ENCODE measurements around the gene GSTA5.

DNA sequence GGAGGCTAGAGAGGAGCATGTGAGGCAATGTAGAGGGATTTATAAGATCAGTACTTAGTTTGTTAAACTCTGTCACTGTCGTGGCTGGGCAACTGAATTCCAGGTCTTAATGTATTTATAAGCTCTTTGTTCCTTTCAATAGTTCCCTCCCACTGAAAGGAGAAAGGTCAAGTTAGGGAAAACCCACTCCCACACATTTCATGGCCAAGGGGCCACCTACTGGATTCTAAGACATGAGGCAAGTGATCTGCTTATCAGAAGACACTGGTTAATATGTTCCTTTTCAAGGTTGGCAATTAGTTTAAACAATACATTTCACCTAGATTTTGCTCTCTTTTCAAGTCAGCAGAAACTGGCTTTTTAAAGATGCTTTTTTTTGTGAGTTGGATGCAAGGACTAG lies 5.4 kb upstream of the GSTA5 start:
- TF ChIP-seq, protein P1, sequence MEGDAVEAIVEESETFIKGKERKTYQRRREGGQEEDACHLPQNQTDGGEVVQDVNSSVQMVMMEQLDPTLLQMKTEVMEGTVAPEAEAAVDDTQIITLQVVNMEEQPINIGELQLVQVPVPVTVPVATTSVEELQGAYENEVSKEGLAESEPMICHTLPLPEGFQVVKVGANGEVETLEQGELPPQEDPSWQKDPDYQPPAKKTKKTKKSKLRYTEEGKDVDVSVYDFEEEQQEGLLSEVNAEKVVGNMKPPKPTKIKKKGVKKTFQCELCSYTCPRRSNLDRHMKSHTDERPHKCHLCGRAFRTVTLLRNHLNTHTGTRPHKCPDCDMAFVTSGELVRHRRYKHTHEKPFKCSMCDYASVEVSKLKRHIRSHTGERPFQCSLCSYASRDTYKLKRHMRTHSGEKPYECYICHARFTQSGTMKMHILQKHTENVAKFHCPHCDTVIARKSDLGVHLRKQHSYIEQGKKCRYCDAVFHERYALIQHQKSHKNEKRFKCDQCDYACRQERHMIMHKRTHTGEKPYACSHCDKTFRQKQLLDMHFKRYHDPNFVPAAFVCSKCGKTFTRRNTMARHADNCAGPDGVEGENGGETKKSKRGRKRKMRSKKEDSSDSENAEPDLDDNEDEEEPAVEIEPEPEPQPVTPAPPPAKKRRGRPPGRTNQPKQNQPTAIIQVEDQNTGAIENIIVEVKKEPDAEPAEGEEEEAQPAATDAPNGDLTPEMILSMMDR (IDR thresholded peaks at IDR 0.05): no peak
- no peak for TF ChIP-seq POLR2A (IDR thresholded peaks at IDR 0.05)

Data from gastroesophageal sphincter (tissue), 3 donors.